H1 (cell line): ENCODE measurements around the gene OPCML.

Source experiments
- CHD2 ChIP-seq: IDR thresholded peaks from 2 replicates; pipeline ENCODE4 v1.6.1; 2012; ENCODE audit warnings: low read length, improper control_type of control experiment
- CTCF ChIP-seq, 3 experiments: IDR thresholded peaks; 1 replicate in 2 of 3; 2 replicates in 1 of 3; pipeline versions ENCODE4 v1.5.1 to v1.6.1; 2011; ENCODE audit warnings: low read length in 3 of 3, mild to moderate bottlenecking in 3 of 3, inconsistent platforms in 2 of 3, low read depth in 1 of 3, moderate library complexity in 1 of 3; ENCODE audit not compliant: insufficient read depth in 1 of 3; ENCODE audit errors: control extremely low read depth in 1 of 3
- EZH2 ChIP-seq: fragments of 200-600 bp; sonication (generic); IDR thresholded peaks from 2 replicates; pipeline ENCODE4 v1.7.1; 2012; ENCODE audit warnings: low read depth, mild to moderate bottlenecking, moderate library complexity, low read length, inconsistent platforms; ENCODE audit not compliant: severe bottlenecking
- JUND ChIP-seq: IDR thresholded peaks from 2 replicates; pipeline ENCODE4 v1.6.1; 2011; ENCODE audit warnings: mild to moderate bottlenecking, improper control_type of control experiment, low read length
- POLR2A ChIP-seq, 2 experiments: IDR thresholded peaks; 1 replicate in 1 of 2; 2 replicates in 1 of 2; pipeline ENCODE4 v1.6.1; 2011; ENCODE audit warnings: low read depth in 2 of 2, low read length in 2 of 2, mild to moderate bottlenecking in 2 of 2; ENCODE audit errors: control extremely low read depth in 1 of 2
- RFX5 ChIP-seq: IDR thresholded peaks from 2 replicates; pipeline ENCODE4 v1.6.1; 2011; ENCODE audit warnings: low read depth, low read length, improper control_type of control experiment, borderline replicate concordance
- YY1 ChIP-seq: IDR thresholded peaks from 2 replicates; pipeline ENCODE4 v1.6.1; 2011; ENCODE audit warnings: low read depth, mild to moderate bottlenecking, low read length
- ZNF274 ChIP-seq: IDR thresholded peaks from 2 replicates; pipeline ENCODE4 v1.7.0; 2012; ENCODE audit warnings: low read length, borderline replicate concordance; ENCODE audit errors: extremely low read depth
- TF ChIP-seq, protein P1 (sequence below): IDR thresholded peaks from 2 replicates; pipeline ENCODE4 v1.6.1; 2011; ENCODE audit warnings: low read length, improper control_type of control experiment

DNA sequence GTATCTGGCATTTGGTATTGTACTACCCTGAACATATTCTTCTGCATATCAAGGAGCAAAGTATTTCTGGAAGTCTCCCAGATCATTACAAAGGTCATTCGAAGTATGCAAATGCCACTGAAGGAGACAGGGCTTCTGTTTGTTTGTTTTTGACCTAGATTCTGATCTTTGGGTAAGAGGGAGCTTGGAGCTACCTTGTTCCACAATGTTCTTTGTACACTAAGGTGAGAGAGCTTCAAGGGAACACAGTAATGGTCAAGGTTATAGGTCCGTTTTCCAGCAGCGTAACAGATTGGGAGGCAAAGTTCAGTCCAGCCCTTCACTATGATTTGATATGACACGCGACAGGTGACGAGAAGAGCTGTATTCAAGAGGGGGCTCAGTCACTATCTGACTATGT is 10.0 kb downstream of the OPCML start:
- no peak for TF ChIP-seq CTCF (IDR thresholded peaks at IDR 0.05; ENCODE audit: control extremely low read depth in 1 of 3, insufficient read depth in 1 of 3, low read depth in 1 of 3, low read length in 3 of 3)
- no peak for TF ChIP-seq EZH2
- TF ChIP-seq YY1, result no peak
- TF ChIP-seq, protein P1, sequence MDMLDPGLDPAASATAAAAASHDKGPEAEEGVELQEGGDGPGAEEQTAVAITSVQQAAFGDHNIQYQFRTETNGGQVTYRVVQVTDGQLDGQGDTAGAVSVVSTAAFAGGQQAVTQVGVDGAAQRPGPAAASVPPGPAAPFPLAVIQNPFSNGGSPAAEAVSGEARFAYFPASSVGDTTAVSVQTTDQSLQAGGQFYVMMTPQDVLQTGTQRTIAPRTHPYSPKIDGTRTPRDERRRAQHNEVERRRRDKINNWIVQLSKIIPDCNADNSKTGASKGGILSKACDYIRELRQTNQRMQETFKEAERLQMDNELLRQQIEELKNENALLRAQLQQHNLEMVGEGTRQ, result no peak
- TF ChIP-seq CHD2, result no peak
- no peak for TF ChIP-seq POLR2A (IDR thresholded peaks at IDR 0.05; ENCODE audit: control extremely low read depth in 1 of 2, low read depth in 2 of 2, low read length in 2 of 2)
- no peak for TF ChIP-seq JUND
- TF ChIP-seq ZNF274, result no peak
- no peak for TF ChIP-seq RFX5
